Stimulated activated naive CD8-positive, alpha-beta T cell treated with anti-CD3 and anti-CD28 coated beads, Interleukin-15, amount 100 ng/mL, for 72 hours (primary cell): ENCODE results near the gene CCNT2.
"Not testable (repeated sequence)": the region's sequence is repeated elsewhere in the genome, so short reads cannot be mapped to it uniquely, and the experiment has no call there.

Experiments used
- ATAC-seq: fragments of 150-1000 bp; cut with Tn5 transposase; 2 replicates; pipeline ENCODE4 v1.10.0; 2021; ENCODE audit warnings: mild to moderate bottlenecking, moderate library complexity
- DNase-seq, 2 donors: peaks; one replicate each; pipeline ENCODE4 v3.0.0; 2021 to 2022
- H3K27ac Mint-ChIP-seq, 2 donors: one replicate each; pipeline ENCODE4 v1.8.0; 2022; ENCODE audit warnings: mild to moderate bottlenecking in 2 of 2, mixed read lengths in 2 of 2, moderate library complexity in 2 of 2
- H3K27me3 Mint-ChIP-seq: one replicate; pipeline ENCODE4 v1.8.0; 2022; ENCODE audit warnings: mixed read lengths
- H3K4me1 Mint-ChIP-seq: one replicate; pipeline ENCODE4 v1.8.0; 2022; ENCODE audit warnings: mild to moderate bottlenecking, mixed read lengths
- H3K4me3 Mint-ChIP-seq, 2 donors: one replicate each; pipeline ENCODE4 v1.8.0; 2022; ENCODE audit warnings: mild to moderate bottlenecking in 2 of 2, mixed read lengths in 2 of 2, moderate library complexity in 1 of 2
- H3K9me3 Mint-ChIP-seq, 2 donors: one replicate each; pipeline ENCODE4 v1.8.0; 2022; ENCODE audit warnings: mixed read lengths in 2 of 2

Gene CCNT2

DNA sequence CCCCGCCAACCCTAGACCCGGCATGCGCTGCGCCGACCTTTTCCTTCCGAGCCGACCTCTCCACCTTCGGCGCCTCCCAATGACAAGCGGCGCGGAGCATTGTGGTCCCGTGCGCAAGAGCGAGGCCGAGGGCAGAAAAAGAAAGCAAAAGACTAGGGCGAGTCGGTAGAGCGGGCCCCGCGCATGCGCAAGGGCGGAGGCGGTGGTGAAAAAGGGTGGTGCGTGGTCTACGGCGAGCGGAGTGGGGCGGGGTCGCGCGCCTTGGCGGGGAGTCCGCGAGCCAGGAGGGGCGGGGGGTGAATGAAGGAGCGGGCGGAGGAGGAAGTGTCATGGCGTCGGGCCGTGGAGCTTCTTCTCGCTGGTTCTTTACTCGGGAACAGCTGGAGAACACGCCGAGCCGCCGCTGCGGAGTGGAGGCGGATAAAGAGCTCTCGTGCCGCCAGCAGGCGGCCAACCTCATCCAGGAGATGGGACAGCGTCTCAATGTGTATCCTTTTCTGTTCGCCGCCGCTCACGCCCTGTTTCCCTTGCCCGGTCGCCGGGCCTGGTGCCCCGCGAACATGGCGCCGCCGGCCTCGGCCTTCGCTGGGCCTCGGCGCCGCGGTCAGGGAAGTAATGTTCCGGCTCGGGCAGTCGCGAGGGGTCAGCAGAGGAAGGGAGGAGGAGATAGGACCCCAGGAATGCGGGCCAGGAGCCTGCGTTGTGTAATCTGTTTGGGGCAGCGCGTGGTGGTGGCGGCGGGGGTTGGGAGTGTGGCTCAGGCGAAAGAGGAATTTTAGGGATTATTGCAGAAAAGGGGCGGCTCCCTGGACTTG is at the start of gene CCNT2:
CCNT2 (plus strand) TSS at position 297 of the 815 bp plus-strand sequence; CDS start at position 330, 33 bp downstream.
- peak within 1 kb of the TSS; percentile 99 for H3K27ac Mint-ChIP-seq
- ATAC-seq, result peak; percentile 91
- no peaks in the 10 kb centered on the region for H3K27me3 Mint-ChIP-seq
- H3K9me3 Mint-ChIP-seq, result no peaks in the 10 kb centered on the region
- H3K4me1 Mint-ChIP-seq, result peaks cover 39% of the 10 kb centered on the region
- peak; percentile 100 for DNase-seq
- peak within 1 kb of the TSS; percentile 95 to 97 for H3K4me3 Mint-ChIP-seq

DNA sequence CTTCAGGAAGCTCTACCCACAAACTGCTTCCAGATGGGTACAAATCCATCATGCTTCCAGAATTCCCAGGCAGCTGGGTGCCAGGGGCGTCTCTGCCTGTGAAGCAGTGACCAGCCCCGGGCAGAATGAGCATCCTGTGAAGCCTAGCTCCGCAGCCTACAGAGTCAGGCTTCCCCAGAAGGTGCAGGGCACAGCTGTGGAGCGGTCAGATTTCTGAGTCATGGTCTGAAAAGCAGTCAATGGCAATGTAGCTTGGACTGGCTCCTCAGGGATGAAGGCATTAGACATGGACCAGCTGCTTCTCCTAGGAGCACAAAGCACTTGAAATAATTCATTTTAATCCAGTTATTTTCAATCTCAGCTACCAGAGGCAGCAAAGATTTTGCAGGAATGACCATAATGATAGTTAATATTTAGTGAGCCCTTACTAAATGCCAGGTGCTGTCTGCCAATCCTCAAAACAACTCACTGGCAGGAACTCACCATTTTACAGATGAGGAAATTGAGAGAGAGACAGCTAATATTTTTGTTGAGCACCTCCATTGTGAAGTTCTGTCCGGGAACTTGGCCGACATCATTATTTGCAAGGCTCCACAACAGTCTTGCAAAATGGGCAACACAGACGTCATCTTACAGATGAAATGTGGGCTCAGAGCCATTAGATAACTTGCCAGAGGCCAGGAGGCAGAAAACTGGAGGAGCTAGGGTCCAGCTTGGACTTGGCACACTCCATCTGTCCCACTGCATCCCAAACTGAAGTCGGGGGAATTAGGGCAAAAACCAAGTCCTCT is 48.5 kb upstream of the CCNT2 start:
- no peaks in the 10 kb centered on the region for H3K4me1 Mint-ChIP-seq
- no peaks in the 10 kb centered on the region for H3K9me3 Mint-ChIP-seq
- no peak overlapping the region for H3K4me3 Mint-ChIP-seq
- ATAC-seq (no peak), DNase-seq (no peak)
- H3K27ac Mint-ChIP-seq, result no peak overlapping the region
- no peaks in the 10 kb centered on the region for H3K27me3 Mint-ChIP-seq

DNA sequence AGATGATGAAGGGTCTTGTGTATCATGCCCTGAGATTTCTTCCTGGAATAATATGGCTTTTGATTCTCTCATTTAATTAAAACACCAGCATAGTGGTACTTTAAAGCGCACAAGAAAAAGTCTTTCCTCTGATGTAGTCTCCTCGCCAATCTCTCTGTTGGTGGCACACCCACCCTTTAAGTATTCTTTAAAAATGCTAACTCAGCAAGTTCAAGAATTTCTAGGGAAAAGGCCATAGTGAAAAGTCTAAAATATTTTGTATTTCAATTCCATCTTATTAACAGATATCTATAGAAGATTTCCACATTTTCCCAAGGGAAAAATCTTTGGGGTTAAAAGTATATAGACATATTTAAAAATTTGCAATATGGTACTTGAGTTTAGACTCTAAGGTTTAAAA is 45.5 kb upstream of the CCNT2 start:
- no peak for ATAC-seq
- Mint-ChIP-seq H3K27ac (no peak overlapping the region), H3K4me1 (no peaks in the 10 kb centered on the region), H3K27me3 (no peaks in the 10 kb centered on the region), H3K4me3 (no peak overlapping the region), H3K9me3 (peaks cover 6 to 10% of the 10 kb centered on the region in 2 donors)
- DNase-seq, result no peak

DNA sequence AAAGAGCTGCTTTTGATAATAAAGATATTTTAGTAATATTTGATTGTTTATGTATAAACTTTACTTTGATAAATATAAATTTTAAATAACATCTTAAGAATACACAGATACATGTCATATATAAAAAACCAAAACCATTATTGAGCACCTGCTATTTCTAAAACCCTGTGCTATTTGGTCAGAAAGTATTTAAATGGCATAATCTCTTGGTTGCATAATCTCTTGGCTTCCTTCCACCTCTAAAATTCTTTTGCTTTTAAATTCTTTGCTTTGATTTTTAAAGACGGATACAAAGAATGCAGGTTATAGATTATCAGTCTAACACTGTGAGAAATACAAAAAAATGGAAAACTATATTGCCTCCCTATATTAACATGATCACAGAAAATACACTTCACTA is 43.3 kb upstream of the CCNT2 start:
- H3K27me3 Mint-ChIP-seq, result no peaks in the 10 kb centered on the region
- H3K4me1 Mint-ChIP-seq, result no peaks in the 10 kb centered on the region
- DNase-seq (no peak), ATAC-seq (no peak)
- no peak overlapping the region for H3K27ac Mint-ChIP-seq
- H3K9me3 Mint-ChIP-seq, result peaks cover 21 to 26% of the 10 kb centered on the region in 2 donors
- no peak overlapping the region for H3K4me3 Mint-ChIP-seq

DNA sequence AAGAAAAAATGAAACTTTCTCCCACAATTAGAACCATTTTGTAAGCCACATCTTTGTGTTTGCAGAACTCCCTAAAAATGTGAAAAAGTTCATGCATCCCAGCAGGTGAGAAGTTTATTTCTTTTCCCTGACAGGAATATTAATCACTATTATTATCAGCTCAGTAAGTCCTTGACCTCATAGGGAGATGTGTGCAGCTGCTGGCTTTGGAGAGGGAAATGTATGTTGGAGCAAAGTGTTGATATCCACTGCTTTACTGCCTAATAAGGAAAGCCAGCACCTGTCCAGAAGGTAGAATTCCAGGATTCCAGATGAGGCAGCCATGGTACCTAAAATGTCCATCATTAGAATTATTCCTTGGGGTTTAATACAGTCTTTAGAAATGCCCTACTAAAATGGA is 35.8 kb upstream of the CCNT2 start:
- H3K27ac Mint-ChIP-seq, result no peak overlapping the region
- H3K9me3 Mint-ChIP-seq, result peaks cover 18 to 20% of the 10 kb centered on the region in 2 donors
- H3K27me3 Mint-ChIP-seq, result no peaks in the 10 kb centered on the region
- ATAC-seq, result no peak
- no peaks in the 10 kb centered on the region for H3K4me1 Mint-ChIP-seq
- no peak for DNase-seq
- no peak overlapping the region for H3K4me3 Mint-ChIP-seq

DNA sequence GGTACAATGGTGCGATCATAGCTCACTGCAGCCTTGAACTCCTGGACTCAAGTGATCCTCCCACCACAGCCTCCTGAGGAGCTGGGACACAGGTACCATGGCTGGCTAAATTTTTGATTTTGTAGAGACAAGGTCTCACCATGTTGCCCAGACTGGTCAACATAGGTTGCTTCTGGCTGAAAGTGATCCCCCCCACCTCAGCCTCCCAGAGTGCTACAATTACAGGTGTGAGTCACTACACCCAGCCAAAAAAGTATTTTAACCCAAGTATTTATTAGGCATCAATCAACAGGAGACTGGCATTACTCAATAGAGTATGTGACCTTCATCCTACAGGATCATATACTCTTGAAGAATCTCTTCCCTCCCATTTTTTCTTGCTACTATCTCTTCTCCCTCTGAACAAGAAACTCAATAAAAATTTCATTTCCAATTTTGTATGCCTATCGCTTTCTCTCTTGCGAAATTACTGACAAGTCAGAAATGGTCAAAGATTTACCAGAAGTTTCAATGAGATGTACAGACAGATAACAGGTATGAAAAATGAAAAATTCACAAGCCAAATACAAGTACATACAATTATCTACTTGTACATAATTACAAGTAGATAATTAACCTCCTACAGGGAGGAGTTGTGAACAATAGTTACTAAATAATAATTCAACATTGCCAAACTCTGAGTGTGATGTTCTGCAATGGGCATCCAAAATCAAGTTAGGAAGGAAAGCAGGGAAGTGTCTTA is 34.9 kb upstream of the CCNT2 start:
- ATAC-seq, result no peak

DNA sequence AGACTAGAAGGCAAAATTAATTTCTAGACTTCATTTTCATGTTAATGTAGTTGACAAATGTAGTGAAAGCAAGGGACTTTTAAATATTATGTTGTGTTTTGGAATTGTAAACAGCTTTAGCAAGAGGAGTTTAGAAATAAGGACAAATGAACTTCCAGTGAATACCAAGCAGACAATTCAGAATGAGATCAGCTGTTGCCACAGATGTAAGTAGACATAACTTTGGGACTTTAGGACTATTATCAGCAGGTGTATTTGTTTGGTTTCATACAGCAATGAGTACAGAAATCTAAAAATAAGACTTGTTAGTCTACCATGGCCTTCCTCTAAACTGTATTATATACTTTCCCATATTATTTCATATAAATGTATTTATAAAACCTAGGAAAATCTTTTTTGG is 34.2 kb upstream of the CCNT2 start:
- ATAC-seq (no peak), DNase-seq (no peak)
- no peaks in the 10 kb centered on the region for H3K27me3 Mint-ChIP-seq
- H3K9me3 Mint-ChIP-seq, result peaks cover 5% of the 10 kb centered on the region in 2 donors
- no peak overlapping the region for H3K27ac Mint-ChIP-seq
- no peaks in the 10 kb centered on the region for H3K4me1 Mint-ChIP-seq
- no peak overlapping the region for H3K4me3 Mint-ChIP-seq

More for the DNA sequence above, 34.9 kb upstream of the CCNT2 start:
- H3K4me3 Mint-ChIP-seq, result no peak overlapping the region
- H3K4me1 Mint-ChIP-seq, result no peaks in the 10 kb centered on the region
- H3K27ac Mint-ChIP-seq, result no peak overlapping the region
- no peaks in the 10 kb centered on the region for H3K27me3 Mint-ChIP-seq
- DNase-seq, result no peak
- peaks cover 12% of the 10 kb centered on the region in 2 donors for H3K9me3 Mint-ChIP-seq

DNA sequence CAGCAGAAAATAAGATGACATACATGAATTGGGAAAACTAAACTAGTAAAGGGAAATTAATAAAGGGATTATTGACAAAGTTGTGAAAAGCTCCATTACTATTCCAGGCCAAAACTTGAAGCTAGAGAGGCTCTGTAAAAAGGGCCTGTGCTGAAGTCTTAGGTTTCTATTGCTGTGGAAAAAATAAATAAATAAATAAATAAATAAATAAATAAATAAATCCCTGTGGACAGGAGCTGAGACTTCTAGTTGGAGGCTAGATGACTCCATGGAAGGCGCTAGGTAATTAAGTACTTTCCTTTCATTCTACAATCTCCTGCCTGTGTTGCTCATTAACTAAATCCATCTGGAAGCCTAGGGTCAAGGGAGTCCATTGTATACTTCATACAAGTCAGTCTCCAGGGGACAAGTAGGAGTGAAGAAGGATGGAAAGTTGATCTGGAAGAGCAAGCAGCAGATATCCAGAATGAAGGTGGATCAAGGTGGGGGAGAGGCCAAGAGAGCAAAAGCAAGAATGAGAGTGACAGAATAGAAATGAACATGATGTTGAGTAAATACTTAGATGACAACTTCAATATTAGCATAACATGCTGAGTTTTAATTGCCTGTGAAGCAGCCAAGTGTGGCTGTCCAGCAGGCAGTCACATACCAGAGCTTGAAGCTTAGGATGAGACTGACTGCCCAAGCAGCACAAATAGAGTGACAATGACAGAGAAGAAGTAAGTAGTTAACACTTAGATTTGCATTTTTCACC is 26.2 kb upstream of the CCNT2 start:
- no peaks in the 10 kb centered on the region for H3K9me3 Mint-ChIP-seq
- no peak for ATAC-seq

DNA sequence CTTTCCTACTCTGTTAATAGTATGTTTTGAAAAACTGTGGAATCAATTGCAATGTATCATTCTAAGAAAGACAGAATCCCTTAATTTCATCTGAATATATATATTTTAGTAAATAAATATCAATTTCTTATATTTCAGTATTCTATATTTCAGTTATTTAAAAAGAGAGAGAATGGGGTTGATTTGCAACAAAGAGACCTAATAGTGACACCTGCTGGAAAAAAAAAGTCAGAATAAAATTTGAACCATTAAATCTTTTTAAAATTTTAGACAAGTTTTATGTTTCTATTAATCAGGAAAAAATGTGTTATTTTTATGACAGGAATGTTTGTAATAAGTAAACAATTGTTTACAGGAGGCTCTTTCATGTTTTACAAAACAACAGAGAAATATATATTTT is 20.7 kb upstream of the CCNT2 start:
- H3K4me3 Mint-ChIP-seq, result no peak overlapping the region
- ATAC-seq, result no peak
- H3K9me3 Mint-ChIP-seq, result no peaks in the 10 kb centered on the region
- no peaks in the 10 kb centered on the region for H3K27me3 Mint-ChIP-seq
- DNase-seq, result no peak
- H3K4me1 Mint-ChIP-seq, result no peaks in the 10 kb centered on the region
- H3K27ac Mint-ChIP-seq, result no peak overlapping the region

More for the DNA sequence above, 26.2 kb upstream of the CCNT2 start:
- H3K27me3 Mint-ChIP-seq, result no peaks in the 10 kb centered on the region
- no peak overlapping the region for H3K4me3 Mint-ChIP-seq
- H3K27ac Mint-ChIP-seq, result no peak overlapping the region
- H3K4me1 Mint-ChIP-seq, result no peaks in the 10 kb centered on the region
- DNase-seq, result no peak

DNA sequence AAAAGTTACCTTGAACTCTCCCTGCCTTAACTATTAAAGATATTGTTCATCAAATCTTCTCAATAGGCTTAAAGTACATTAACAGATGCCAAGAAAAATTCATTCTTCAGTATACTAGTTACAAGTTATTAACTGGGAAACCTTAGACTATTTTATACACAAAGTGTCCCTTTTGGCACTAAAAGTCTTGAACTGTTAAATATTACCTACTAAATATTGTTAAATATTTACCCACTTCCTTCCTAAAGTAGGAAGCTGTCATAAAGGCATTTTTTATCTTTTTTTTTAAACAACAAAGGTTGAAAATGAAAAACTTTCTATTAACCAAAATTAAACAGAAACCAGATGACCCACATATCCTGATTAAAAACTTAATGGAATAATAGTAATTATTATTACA is 19.4 kb upstream of the CCNT2 start:
- Mint-ChIP-seq H3K9me3 (no peaks in the 10 kb centered on the region), H3K4me3 (no peak overlapping the region), H3K4me1 (no peaks in the 10 kb centered on the region), H3K27ac (no peak overlapping the region), H3K27me3 (no peaks in the 10 kb centered on the region)
- no peak for DNase-seq
- no peak for ATAC-seq

DNA sequence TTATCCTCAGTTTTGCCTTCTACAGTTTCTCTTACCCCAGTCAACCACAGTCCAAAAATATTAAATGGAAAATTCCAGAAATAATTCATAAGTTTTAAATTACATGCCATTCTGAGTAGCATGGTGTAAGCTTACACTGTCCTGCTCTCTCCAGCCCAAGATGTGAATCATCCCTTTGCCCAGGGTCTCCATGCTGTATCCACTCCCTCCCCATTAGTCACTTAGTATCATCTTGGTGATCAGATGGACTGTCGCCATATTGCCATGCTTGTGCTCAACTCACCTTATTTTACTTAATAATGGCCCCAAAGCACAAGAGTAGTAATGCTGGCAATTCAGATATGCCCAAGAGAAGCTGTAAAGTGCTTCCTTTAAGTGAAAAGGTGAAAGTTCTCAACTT is 18.5 kb upstream of the CCNT2 start:
- Mint-ChIP-seq H3K4me1 (no peaks in the 10 kb centered on the region), H3K4me3 (no peak overlapping the region), H3K27ac (no peak overlapping the region), H3K27me3 (no peaks in the 10 kb centered on the region), H3K9me3 (no peaks in the 10 kb centered on the region)
- ATAC-seq, result no peak
- no peak for DNase-seq

DNA sequence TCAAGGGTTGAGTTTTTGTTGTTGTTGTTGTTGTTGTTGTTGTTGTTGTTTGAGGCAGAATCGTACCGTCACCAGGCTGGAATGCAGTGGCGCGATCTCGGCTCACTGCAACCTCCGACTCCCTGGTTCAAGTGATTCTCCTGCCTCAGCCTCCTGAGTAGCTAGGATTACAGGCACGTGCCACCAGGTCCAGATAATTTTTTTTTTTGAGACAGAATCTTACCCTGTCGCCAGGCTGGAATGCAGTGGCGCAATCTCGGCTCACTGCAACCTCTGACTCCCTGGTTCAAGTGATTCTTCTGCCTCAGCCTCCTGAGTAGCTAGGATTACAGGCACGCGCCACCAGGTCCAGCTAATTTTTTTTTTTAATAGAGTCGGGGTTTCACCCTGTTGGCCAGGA is 14.9 kb upstream of the CCNT2 start:
- H3K4me3 Mint-ChIP-seq, H3K4me1 Mint-ChIP-seq, H3K27me3 Mint-ChIP-seq, DNase-seq, ATAC-seq, H3K9me3 Mint-ChIP-seq, H3K27ac Mint-ChIP-seq: not testable (repeated sequence)

DNA sequence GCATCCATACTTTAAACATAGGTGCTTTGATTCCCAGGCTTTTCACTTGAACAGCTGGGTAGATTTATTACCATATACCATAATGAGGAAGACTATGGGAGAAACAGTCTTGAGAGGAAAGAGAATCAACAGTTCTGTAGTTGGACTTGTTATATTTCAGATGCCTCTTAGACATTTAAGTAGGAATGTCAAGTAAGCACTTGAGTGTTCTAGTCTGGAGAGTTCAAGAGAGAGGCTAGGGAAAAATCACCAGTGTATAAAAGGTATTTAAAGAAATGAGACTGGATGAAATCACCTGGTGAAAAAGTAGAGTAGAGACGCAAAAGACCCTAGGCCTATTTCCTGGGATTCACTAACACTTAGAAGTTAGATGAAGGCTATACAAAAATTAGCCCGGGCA is 13.5 kb upstream of the CCNT2 start:
- Mint-ChIP-seq H3K9me3 (peaks cover 9 to 12% of the 10 kb centered on the region in 2 donors), H3K27me3 (no peaks in the 10 kb centered on the region), H3K4me1 (no peaks in the 10 kb centered on the region), H3K27ac (no peak overlapping the region), H3K4me3 (no peak overlapping the region)
- DNase-seq (no peak), ATAC-seq (no peak)

DNA sequence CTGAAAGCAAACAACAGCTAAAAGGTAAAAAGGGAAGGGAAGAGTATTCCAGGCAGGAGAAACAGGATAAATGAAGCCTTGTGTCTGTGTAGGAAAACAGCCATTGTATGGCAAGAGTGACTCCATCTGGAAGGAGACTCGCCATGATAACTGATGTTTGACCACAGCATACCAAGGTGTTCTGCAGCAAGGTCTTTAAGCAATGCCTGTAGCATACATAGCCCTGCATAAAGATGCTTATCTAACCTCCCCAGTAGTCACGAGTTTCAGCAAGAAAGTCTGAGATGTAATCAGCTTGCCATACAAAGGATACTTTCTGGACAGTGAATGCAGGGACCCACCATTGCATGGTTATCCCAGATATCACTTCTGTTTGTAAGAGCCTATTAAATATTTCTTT is 11.9 kb upstream of the CCNT2 start:
- H3K27me3 Mint-ChIP-seq, result no peaks in the 10 kb centered on the region
- H3K9me3 Mint-ChIP-seq, result peaks cover 9 to 12% of the 10 kb centered on the region in 2 donors
- H3K4me3 Mint-ChIP-seq, result no peak overlapping the region
- H3K4me1 Mint-ChIP-seq, result no peaks in the 10 kb centered on the region
- no peak for ATAC-seq
- DNase-seq, result no peak
- H3K27ac Mint-ChIP-seq, result no peak overlapping the region

DNA sequence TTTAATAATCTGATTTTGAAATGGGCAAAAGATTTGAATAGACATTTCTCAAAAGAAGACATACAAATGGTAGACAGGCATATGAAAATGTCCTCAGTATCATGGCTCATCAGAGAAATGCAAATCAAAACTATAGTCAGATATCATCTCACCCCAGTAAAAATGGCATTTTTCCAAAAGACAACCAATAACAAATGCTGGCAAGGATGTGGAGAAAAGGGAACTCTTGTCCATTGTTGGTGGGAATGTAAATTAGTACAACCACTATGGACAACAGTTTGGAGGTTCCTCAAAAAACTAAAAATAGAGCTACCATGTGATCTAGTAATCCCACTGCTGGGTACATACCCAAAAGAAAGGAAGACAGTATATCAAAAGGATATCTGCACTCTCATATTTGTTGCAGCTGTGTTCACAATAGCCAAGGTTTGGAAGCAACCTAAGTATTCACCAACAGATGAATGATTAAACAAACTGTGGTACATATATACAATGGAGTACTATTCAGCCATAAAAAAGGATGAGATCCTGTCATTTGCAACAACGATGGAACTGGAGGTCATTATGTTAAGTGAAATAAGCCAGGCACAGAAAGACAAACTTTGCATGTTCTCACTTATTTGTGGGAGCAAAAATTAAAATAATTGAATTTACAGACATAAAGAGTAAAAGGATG is 11.0 kb upstream of the CCNT2 start:
- H3K4me3 Mint-ChIP-seq, DNase-seq, H3K27me3 Mint-ChIP-seq, ATAC-seq, H3K27ac Mint-ChIP-seq, H3K4me1 Mint-ChIP-seq: not testable (repeated sequence)
- peaks cover 9 to 12% of the 10 kb centered on the region in 2 donors for H3K9me3 Mint-ChIP-seq
